Activated CD8-positive, alpha-beta memory T cell treated with anti-CD3 and anti-CD28 coated beads for 36 hours (primary cell): Measurements from ENCODE around the gene EFCAB14. TPM values are rescaled to one million over a fixed set of nuclear protein-coding genes. Genes with fewer than 3 reads are reported as not detected.

Experiments used
- CTCF ChIA-PET: fragments of 350-600 bp; sonication (Branson Sonifier 250); formaldehyde crosslinking; loops from one replicate; lab custom pipeline; 2021; ENCODE audit warnings: antibody characterized with exemption; lab: Charles Lee
- POLR2A ChIA-PET: fragments of 350-600 bp; sonication (Branson Sonifier 250); formaldehyde crosslinking; loops from one replicate; lab custom pipeline; 2021; ENCODE audit warnings: antibody characterized with exemption; lab: Charles Lee
- total RNA-seq, 2 experiments: library from RNA; stranded (reverse); gene quantifications; one replicate each; pipeline ENCODE4 v1.2.3, GENCODE V29; 2021

Gene EFCAB14
- total RNA-seq, 2 experiments from 2014 or later: 44.9 to 45.6 TPM

DNA sequence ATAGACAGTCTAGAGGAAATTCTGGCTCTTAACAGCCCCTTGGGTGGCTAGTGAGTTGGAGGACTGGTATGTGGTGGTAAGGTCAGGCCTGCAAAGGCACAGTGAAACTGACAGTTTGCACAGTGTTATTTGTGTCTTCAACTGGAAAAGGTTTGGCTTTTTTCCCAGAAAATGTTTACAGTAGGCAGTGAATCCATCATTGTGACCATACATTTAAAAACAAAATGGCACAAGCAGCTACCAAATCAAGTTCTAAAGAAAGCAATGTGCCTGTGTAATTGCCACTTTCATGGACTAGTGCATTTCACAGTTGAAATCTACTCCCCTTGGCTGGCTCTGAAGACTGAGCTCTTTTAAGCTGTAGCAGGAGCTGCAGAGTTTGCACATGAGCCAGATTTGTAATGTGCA lies 75.5 kb downstream of the EFCAB14 start:
- CTCF ChIA-PET: no interaction called here
- POLR2A ChIA-PET: interaction anchor here (0.6 kb wide), 1 partner anchor 157 kb away, joined by 3 read pairs; no protein-coding TSS in a partner anchor

DNA sequence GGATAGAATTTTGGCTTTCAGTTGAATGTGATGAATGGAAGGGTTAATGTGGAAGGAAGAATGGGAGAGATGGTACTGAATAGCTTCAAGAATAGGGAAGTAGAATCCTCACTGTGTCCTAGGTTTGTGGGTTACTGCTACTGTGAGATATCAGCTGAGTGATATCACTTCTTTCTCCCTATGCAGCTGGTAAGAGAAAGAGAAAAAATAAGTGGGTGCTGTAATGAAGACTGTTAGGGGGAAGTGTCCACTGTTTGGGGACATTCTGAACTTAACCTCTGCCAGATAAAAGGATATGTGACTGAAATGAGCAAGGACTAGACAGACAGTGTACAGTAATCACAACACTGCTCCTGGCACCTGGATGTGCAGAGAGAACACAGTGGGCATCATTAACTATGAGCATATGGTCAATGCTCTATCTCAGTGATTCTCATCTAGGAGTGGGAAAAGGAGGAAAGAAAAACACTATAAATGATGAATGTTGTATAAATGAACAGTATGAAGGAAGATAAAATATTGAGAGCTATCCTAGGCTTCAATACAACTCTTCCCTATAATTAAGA lies 76.7 kb downstream of the EFCAB14 start:
- CTCF ChIA-PET: no interaction called here
- POLR2A ChIA-PET: no interaction called here

DNA sequence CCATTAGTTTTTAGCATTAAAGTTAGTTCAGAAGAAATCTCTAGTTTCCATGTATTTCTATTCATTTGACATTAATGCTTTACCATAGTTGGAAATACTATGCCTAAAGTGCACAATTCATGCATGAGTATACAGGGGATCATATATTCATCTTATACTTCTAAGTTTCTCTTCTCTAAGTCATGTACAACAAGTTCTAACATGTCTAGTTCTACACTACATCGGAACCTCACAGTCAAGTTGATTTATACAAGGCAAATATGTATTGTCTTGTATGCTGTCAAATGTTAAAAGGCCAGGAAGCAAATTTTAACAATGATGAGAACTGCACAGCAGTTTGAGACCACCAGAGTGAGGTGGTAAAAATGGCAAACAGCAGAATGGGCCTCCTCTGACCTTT lies 79.4 kb downstream of the EFCAB14 start:
- ChIA-PET POLR2A (no interaction called here), CTCF (interaction anchor here (1.4 kb wide), 1 partner anchor 553 kb away, joined by 3 read pairs; no protein-coding TSS in a partner anchor)

DNA sequence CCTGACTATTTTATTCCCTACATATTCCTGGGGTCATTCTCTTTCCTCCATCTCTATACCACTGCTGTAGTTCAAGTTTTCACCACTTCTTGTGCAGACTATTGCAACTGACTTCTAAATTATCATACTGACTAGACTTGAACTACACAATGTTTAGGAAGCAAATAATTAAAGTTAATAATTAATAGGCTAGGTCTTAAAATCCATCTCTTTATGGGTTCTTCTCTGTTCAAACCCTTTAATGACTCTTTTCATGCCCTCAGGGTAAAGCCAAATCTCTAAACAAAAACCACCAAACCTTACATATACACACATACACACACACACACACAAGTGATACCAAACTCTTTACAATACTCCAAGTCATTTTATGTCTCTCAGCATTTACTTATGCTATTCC lies 80.0 kb downstream of the EFCAB14 start:
- POLR2A ChIA-PET: no interaction called here

DNA sequence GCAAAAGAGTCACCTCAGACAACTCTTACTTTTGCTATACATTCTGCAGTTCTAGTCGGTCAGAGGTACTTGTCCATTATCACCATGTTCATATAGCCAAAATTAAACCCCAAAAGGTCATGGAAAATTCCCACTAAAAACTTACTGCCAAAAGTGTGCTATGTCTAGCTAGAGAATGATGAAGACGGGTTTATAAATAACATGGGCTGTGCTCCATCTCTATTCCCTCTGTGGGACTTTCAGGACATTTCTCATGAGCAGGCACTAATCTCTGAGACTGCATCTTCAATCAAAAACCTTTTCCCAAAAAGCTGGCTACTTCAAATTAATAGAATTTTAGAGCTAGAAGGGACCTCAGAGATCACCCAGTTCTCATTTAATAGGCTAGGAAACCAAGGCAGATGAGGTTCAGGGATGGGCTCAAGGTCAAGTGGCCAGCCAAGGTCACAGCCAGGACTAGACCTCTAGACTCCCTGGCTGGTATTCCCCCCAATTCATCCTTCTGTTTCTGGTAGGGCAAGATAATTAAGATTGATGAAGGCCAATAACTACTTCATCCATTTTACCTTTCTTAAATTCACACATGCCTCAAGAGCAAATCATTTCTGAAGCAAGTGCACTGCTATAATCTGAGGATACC lies 81.3 kb downstream of the EFCAB14 start:
- ChIA-PET CTCF (no interaction called here), POLR2A (no interaction called here)

More for the DNA sequence above, 80.0 kb downstream of the EFCAB14 start:
- CTCF ChIA-PET: no interaction called here

DNA sequence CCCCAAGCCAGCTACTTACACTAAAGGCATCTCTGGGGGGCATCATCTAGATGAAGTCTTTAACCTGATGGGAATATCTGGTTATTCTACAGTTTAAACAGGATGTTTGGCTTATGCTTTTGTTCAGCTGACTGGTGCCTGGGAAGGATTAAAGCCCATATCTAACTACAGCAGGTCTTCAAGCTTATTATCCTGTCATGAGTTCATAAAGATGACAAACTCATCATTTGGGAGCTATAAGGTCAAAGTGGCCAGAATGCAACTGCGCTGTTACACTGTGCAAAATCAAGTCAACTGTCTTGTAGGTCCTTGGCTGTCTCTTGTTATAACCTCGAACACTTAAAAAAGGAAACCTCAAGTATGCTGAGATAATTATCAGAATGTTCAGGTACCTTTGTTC lies 83.7 kb downstream of the EFCAB14 start:
- CTCF ChIA-PET: no interaction called here
- POLR2A ChIA-PET: no interaction called here

DNA sequence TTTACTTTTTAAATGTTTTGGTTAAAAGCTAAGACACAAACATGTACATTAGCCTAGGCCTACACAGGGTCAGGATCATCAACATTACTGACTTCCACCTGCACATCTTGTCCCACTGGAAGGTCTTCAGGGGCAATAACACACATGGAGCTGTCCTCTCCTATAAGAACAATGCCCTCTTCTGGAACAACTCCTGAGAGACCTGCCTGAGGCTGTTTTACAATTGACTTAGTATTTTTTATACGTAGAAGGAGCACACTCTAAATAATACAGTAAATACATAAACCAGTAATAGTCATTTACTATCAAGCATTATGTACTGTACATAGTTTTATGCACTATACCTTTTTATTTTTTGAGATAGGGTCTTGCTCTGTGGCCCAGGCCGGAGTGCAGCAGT lies 88.2 kb downstream of the EFCAB14 start:
- CTCF ChIA-PET: no interaction called here
- POLR2A ChIA-PET: no interaction called here

Other genes with a start within 250 kb of the EFCAB14 start
- gene DMBX1, start 229.3 kb downstream of the EFCAB14 start, total RNA-seq: not detected
- gene KNCN, start 167.5 kb downstream of the EFCAB14 start, total RNA-seq: not detected
- gene MKNK1, start 114.8 kb downstream of the EFCAB14 start, total RNA-seq: 10 to 100 TPM; 28.3 to 28.9 TPM
- gene MOB3C, start 102.3 kb downstream of the EFCAB14 start, total RNA-seq: 1 to 10 TPM; 7.6 to 7.7 TPM
- 10 to 100 TPM; 40.7 to 42.5 TPM for gene ATPAF1, start 50.8 kb downstream of the EFCAB14 start, total RNA-seq
- gene TEX38, start 47.3 kb downstream of the EFCAB14 start, total RNA-seq: not detected
- not detected for gene CYP4B1, start 79.9 kb upstream of the EFCAB14 start, total RNA-seq
- not detected for gene CYP4A11, start 222.4 kb upstream of the EFCAB14 start, total RNA-seq